Vagina (tissue), 2 donors: ENCODE measurements around the gene ZCCHC7.

Experiments used
- CTCF ChIP-seq, 3 experiments: fragments of 450-650 bp in 2 of 3; fragments of 200-600 bp in 1 of 3; sonication (generic) in 1 of 3; IDR thresholded peaks; one replicate each; pipeline ENCODE4 v1.5.1; 2017 to 2019; ENCODE audit warnings: antibody characterized with exemption in 3 of 3, mild to moderate bottlenecking in 2 of 3, moderate library complexity in 2 of 3
- POLR2AphosphoS5 ChIP-seq, 2 donors: sonication (generic); formaldehyde crosslinking; IDR thresholded peaks; one replicate each; pipeline ENCODE4 v1.9.0; 2017; ENCODE audit warnings: antibody characterized with exemption in 2 of 2, mild to moderate bottlenecking in 2 of 2, low read depth in 1 of 2; ENCODE audit not compliant: insufficient read depth in 1 of 2

GRCh38 chr9:37201581-37201980 lies 81.2 kb downstream of the ZCCHC7 start:
- TF ChIP-seq CTCF (IDR thresholded peaks at IDR 0.05) (no peak), POLR2AphosphoS5 (IDR thresholded peaks at IDR 0.05; ENCODE audit: insufficient read depth in 1 of 2, low read depth in 1 of 2) (no peak)
